Measurements from ENCODE around the gene CHRNA5. TPM values are rescaled to one million over a fixed set of nuclear protein-coding genes. Genes with fewer than 3 reads are reported as not detected.

Gene CHRNA5
- total and polyA plus RNA-seq, 9 of the 15 experiments (the other 6 are each of a cell fraction or from before 2014, with no cell fraction given) = 2.8 to 16.1 (median 11.4) TPM

- Histone ChIP-seq H3K9me3 (replicated peaks; ENCODE audit: control insufficient read depth, insufficient read depth, low read depth, low read length) (no peaks in the 10 kb centered on the region), H3K27me3 (ENCODE audit: control insufficient read depth in 2 of 2, insufficient read depth in 2 of 2, low read length in 2 of 2) (peaks cover 37 to 59% of the 10 kb centered on the region in 2 experiments), H3K36me3 (ENCODE audit: control insufficient read depth, insufficient read depth, low read length) (no peaks in the 10 kb centered on the region), H3K27ac (ENCODE audit: extremely low read depth, low read depth, low read length) (no peak overlapping the region), H3K4me2 (ENCODE audit: insufficient read depth, low read length) (no peak overlapping the region), H2AFZ (ENCODE audit: low read depth, low read length) (no peak overlapping the region), H3K9ac (ENCODE audit: insufficient read depth in 1 of 2, low read depth in 2 of 2, low read length in 2 of 2) (no peak overlapping the region), H3K9me1 (ENCODE audit: control insufficient read depth, insufficient read depth, low read length) (no peaks in the 10 kb centered on the region), H3K4me3 (no peak overlapping the region), H3K4me1 (replicated peaks in 1 of 2; ENCODE audit: control insufficient read depth in 2 of 2, insufficient read depth in 2 of 2, low read length in 2 of 2) (no peaks in the 10 kb centered on the region), H4K20me1 (replicated peaks; ENCODE audit: control insufficient read depth, insufficient read depth, low read length) (0 out of 2 replicates have a peak, but pooled peaks cover 5% of the 10 kb centered on the region), H3K79me2 (ENCODE audit: control insufficient read depth, insufficient read depth, low read length) (no peaks in the 10 kb centered on the region)
- ChIA-PET CTCF (ENCODE audit: low intra/inter-chr PET ratio) (no interaction called here), POLR2A (interaction anchor here (0.5 to 0.6 kb wide), 2 partner anchors 72 to 244 kb away, joined by 3 to 5 read pairs; no protein-coding TSS in a partner anchor)
- DNase-seq (ENCODE audit: extremely low read depth in 1 of 4, low spot score in 3 of 4) = no peak
- TF ChIP-seq KAT7 (CRISPR knock-in tag; IDR thresholded peaks at IDR 0.05; ENCODE audit: borderline replicate concordance) (no peak), RAD51 (IDR thresholded peaks at IDR 0.05; ENCODE audit: borderline replicate concordance, low read depth) (no peak), KAT2B (IDR thresholded peaks at IDR 0.05; ENCODE audit: low read depth, low read length) (no peak), NR4A1 (CRISPR knock-in tag; IDR thresholded peaks at IDR 0.05) (no peak), NR4A1 (tag; IDR thresholded peaks at IDR 0.05) (no peak), DACH1 (IDR thresholded peaks at IDR 0.05; ENCODE audit: partially characterized antibody) (no peak), MBD1 (CRISPR knock-in tag; IDR thresholded peaks at IDR 0.05) (no peak), NFE2 (IDR thresholded peaks at IDR 0.05; ENCODE audit: low read depth) (no peak), ZC3H11A (IDR thresholded peaks at IDR 0.05; ENCODE audit: low read depth, low read length) (no peak), ZFP1 (CRISPR knock-in tag; IDR thresholded peaks at IDR 0.05) (no peak)
- TF ChIP-seq, protein P1, sequence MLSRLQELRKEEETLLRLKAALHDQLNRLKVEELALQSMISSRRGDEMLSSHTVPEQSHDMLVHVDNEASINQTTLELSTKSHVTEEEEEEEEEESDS (CRISPR knock-in tag; IDR thresholded peaks at IDR 0.05) = no peak
- TF ChIP-seq, protein P2, sequence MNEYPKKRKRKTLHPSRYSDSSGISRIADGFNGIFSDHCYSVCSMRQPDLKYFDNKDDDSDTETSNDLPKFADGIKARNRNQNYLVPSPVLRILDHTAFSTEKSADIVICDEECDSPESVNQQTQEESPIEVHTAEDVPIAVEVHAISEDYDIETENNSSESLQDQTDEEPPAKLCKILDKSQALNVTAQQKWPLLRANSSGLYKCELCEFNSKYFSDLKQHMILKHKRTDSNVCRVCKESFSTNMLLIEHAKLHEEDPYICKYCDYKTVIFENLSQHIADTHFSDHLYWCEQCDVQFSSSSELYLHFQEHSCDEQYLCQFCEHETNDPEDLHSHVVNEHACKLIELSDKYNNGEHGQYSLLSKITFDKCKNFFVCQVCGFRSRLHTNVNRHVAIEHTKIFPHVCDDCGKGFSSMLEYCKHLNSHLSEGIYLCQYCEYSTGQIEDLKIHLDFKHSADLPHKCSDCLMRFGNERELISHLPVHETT (CRISPR knock-in tag; conservative IDR thresholded peaks at IDR 0.05 in 1 of 2, IDR thresholded peaks at IDR 0.05 in 1 of 2) = no peak
- TF ChIP-seq, protein P3, sequence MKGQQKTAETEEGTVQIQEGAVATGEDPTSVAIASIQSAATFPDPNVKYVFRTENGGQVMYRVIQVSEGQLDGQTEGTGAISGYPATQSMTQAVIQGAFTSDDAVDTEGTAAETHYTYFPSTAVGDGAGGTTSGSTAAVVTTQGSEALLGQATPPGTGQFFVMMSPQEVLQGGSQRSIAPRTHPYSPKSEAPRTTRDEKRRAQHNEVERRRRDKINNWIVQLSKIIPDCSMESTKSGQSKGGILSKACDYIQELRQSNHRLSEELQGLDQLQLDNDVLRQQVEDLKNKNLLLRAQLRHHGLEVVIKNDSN (CRISPR knock-in tag; IDR thresholded peaks at IDR 0.05) = peak; percentile 64
- TF ChIP-seq, protein P4, sequence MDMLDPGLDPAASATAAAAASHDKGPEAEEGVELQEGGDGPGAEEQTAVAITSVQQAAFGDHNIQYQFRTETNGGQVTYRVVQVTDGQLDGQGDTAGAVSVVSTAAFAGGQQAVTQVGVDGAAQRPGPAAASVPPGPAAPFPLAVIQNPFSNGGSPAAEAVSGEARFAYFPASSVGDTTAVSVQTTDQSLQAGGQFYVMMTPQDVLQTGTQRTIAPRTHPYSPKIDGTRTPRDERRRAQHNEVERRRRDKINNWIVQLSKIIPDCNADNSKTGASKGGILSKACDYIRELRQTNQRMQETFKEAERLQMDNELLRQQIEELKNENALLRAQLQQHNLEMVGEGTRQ (CRISPR knock-in tag; IDR thresholded peaks at IDR 0.05) = peak; percentile 51
- no TSS peak for BruUV-seq (replicated peaks)
- in situ Hi-C loops (cut with MboI) (no loop called here), intact Hi-C loops (cut with micrococcal nuclease) (no loop called here)
- WGBS (ENCODE audit: insufficient coverage, low coverage, missing lambda C conversion rate) = 3% methylated on average over 9 of the region's 9 CpGs
- ATAC-seq = no peak
- FAIRE-seq = no peak
Observed at GRCh38 chr15:78630886-78631633, 65.7 kb downstream of the CHRNA5 start.

All from K562 (cell line).